ENCODE measurements around the gene MIA3. TPM values are rescaled to one million over a fixed set of nuclear protein-coding genes. Genes with fewer than 3 reads are reported as not detected.

The MIA3 gene
- total RNA-seq, 4 donors from 2014 or later, result 24.1 to 75.3 (median 47.9) TPM

DNA sequence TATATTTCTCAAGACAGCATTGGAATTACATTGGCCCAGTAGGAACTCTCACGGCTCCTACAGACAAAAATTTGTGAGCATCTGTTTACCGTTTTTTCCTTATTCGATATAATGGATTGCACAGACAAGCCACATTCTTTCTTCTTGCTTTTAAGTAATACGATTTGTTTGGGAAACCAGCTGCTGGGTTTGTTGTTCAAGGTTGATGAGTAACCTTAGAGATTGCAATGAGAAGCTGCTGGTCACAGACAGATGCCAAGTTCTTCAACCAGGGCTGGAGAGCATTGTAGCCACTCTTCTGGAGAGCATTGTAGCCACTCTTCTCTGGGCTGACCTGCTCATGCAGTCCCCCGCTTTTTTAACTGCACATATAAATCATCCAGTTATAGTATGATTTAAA is 1.4 kb upstream of the MIA3 start:
- in situ Hi-C loops (cut with MboI; ENCODE audit: low sequenced_read_pairs in 4 of 4), result no loop called here
- TF ChIP-seq CTCF (IDR thresholded peaks at IDR 0.05 in 4 of 5, conservative IDR thresholded peaks at IDR 0.05 in 1 of 5) (no peak), POLR2A (IDR thresholded peaks at IDR 0.05) (no peak)
- no peak for DNase-seq
- intact Hi-C loops (cut with DNase I; ENCODE audit: low total_unique reads), result no loop called here
- Histone ChIP-seq H3K9me3 (no peaks in the 10 kb centered on the region), H3K36me3 (peaks cover 0 to 4% of the 10 kb centered on the region in 2 donors), H3K27ac (no peak overlapping the region), H3K4me1 (peaks cover 12 to 13% of the 10 kb centered on the region in 2 donors), H3K4me3 (no peak overlapping the region), H3K27me3 (no peaks in the 10 kb centered on the region)
- no peak for ATAC-seq

- peaks cover 12 to 13% of the 10 kb centered on the region in 2 donors for H3K4me1 ChIP-seq
These were observed 438 bp upstream of the MIA3 start for GRCh38 chr1:222617367-222617951.

GRCh38 chr1:222618880-222619596 is 1.1 kb downstream of the MIA3 start:
- Histone ChIP-seq H3K4me1 (peaks cover 12 to 13% of the 10 kb centered on the region in 2 donors), H3K27me3 (no peaks in the 10 kb centered on the region), H3K9me3 (no peaks in the 10 kb centered on the region), H3K36me3 (peaks cover 0 to 19% of the 10 kb centered on the region in 2 donors), H3K27ac (peak overlapping the region in 3 of 4 donors; percentile 76 to 92 (median 91)), H3K4me3 (peak overlapping the region; percentile 73 to 95 (median 90))
- in situ Hi-C loops (cut with MboI; ENCODE audit: low sequenced_read_pairs in 4 of 4), result no loop called here
- TF ChIP-seq CTCF (IDR thresholded peaks at IDR 0.05 in 4 of 5, conservative IDR thresholded peaks at IDR 0.05 in 1 of 5) (no peak), POLR2A (IDR thresholded peaks at IDR 0.05) (no peak)
- intact Hi-C loops (cut with DNase I; ENCODE audit: low total_unique reads), result loop anchor here (1.0 kb wide), 1 partner anchor 24 kb away; no protein-coding TSS in a partner anchor
- ATAC-seq (peak in 1 of 2 donors; percentile 15), DNase-seq (no peak)

More at GRCh38 chr1:222617367-222617951, 438 bp upstream of the MIA3 start:
- no peaks in the 10 kb centered on the region for H3K9me3 ChIP-seq
- TF ChIP-seq POLR2A (IDR thresholded peaks at IDR 0.05) (no peak), CTCF (IDR thresholded peaks at IDR 0.05 in 4 of 5, conservative IDR thresholded peaks at IDR 0.05 in 1 of 5) (no peak)
- ATAC-seq, result peak; percentile 91 to 93
- H3K4me3 ChIP-seq, result peak overlapping the region; percentile 61 to 73 (median 68)
- intact Hi-C loops (cut with DNase I; ENCODE audit: low total_unique reads) (no loop called here), in situ Hi-C loops (cut with MboI; ENCODE audit: low sequenced_read_pairs in 4 of 4) (no loop called here)
- H3K36me3 ChIP-seq, result peaks cover 0 to 13% of the 10 kb centered on the region in 2 donors
- peak; percentile 80 to 82 for DNase-seq
- peak overlapping the region; percentile 52 to 71 (median 62) for H3K27ac ChIP-seq
- no peaks in the 10 kb centered on the region for H3K27me3 ChIP-seq

DNA sequence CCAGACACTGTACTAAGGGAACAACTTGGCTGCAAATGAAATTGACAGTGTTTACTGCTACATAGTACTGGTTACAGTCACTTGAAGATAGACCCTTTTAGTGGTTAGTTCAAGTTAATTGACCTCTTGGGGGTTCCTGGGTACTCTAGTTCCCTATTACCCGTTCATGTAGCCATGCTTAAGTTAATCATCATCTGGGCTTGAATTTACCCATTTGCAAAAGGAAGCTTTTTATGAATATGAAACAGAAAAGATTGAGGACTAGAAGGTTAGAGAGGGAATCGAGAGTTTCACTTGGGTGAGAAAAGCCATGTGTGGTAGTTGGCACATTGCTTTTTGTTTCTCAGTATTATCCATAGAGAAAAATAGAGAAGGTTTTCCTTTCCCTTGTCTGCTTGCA is 2.7 kb downstream of the MIA3 start:
- Histone ChIP-seq H3K4me1 (peaks cover 12 to 13% of the 10 kb centered on the region in 2 donors), H3K36me3 (peaks cover 0 to 32% of the 10 kb centered on the region in 2 donors), H3K27ac (no peak overlapping the region), H3K27me3 (no peaks in the 10 kb centered on the region), H3K4me3 (no peak overlapping the region), H3K9me3 (no peaks in the 10 kb centered on the region)
- ATAC-seq, result no peak
- TF ChIP-seq CTCF (IDR thresholded peaks at IDR 0.05 in 4 of 5, conservative IDR thresholded peaks at IDR 0.05 in 1 of 5), result no peak
- TF ChIP-seq POLR2A (IDR thresholded peaks at IDR 0.05), result no peak
- intact Hi-C loops (cut with DNase I; ENCODE audit: low total_unique reads) (no loop called here), in situ Hi-C loops (cut with MboI; ENCODE audit: low sequenced_read_pairs in 4 of 4) (no loop called here)
- no peak for DNase-seq

Measured in gastrocnemius medialis (tissue), 4 donors.